GM12891 (cell line): Measurements from ENCODE around the gene TBL1X.

Experiments
- POLR2A ChIP-seq: IDR thresholded peaks from 2 replicates; pipeline ENCODE4 v1.6.1; 2011; ENCODE audit warnings: low read depth, low read length, control low read depth
- POLR2AphosphoS5 ChIP-seq: IDR thresholded peaks from 2 replicates; pipeline ENCODE4 v1.6.1; 2011; ENCODE audit warnings: low read depth, low read length, control low read depth
- SPI1 ChIP-seq: IDR thresholded peaks from 2 replicates; pipeline ENCODE4 v1.6.1; 2011; ENCODE audit warnings: low read depth, low read length, control low read depth

DNA sequence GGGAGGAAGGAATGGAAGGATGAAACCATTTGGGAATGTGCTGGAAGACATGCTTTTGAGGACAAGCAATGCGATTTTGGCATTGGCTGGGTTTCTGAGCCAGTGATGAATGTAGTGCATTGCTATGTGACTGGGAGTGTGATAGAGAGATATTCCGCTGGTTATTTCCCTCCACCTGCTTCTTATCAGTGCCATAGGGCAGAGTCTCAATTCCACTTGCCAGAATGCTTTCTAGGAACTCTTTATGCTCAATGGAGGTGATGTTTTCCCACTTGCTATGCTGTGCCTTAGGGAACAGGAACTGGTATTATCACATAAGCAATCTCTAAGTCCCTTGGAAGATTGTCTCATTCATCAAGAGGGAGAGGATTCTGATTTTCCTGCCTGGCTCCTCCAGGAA lies 28.0 kb downstream of the TBL1X start:
- TF ChIP-seq POLR2A (no peak), POLR2AphosphoS5 (no peak), SPI1 (no peak)
